IMR-90 (cell line): ENCODE results near the gene TACC2. TPM values are rescaled to one million over a fixed set of nuclear protein-coding genes. Genes with fewer than 3 reads are reported as not detected.

ENCODE experiments used
- ATAC-seq: fragments of 200-7000 bp; cut with Tn5 transposase; 2 replicates; pipeline ENCODE4 v1.9.1; 2020; ENCODE audit warnings: low read depth, mild to moderate bottlenecking, moderate library complexity
- BruUV-seq: library from RNA; stranded (reverse); fragments of 400-500 nt; replicated peaks from 2 replicates; lab custom pipeline; 2021; lab: Mats Ljungman, UMichigan
- CTCF ChIA-PET: fragments of 300-600 bp; formaldehyde crosslinking; extraction: SDS; loops from one replicate; lab custom pipeline; 2021; ENCODE audit warnings: antibody characterized with exemption; lab: Yijun Ruan, JAX
- POLR2A ChIA-PET: fragments of 300-600 bp; sonication (Branson Sonifier 250); formaldehyde crosslinking; loops from one replicate; lab custom pipeline; 2022; ENCODE audit warnings: antibody characterized with exemption; ENCODE audit not compliant: unreplicated experiment; lab: Charles Lee
- DNase-seq: peaks from one replicate; pipeline ENCODE4 v3.0.0; 2013
- H2AFZ ChIP-seq: replicated peaks from 2 replicates; pipeline ENCODE3; 2013; ENCODE audit warnings: low read length, mild to moderate bottlenecking; ENCODE audit not compliant: poor library complexity
- H2AK5ac ChIP-seq: 2 replicates; pipeline ENCODE4 v1.6.1; 2013; ENCODE audit warnings: low read depth, low read length, inconsistent platforms
- H2AK9ac ChIP-seq: replicated peaks from 2 replicates; pipeline ENCODE3; 2013; ENCODE audit warnings: mild to moderate bottlenecking, low read depth, low read length, moderate library complexity; ENCODE audit not compliant: poor library complexity
- H2BK120ac ChIP-seq: 2 replicates; pipeline ENCODE4 v1.6.1; 2013; ENCODE audit warnings: low read depth, low read length, inconsistent platforms
- H2BK15ac ChIP-seq: 3 replicates; pipeline ENCODE4 v1.6.1; 2013; ENCODE audit warnings: low read depth, low read length, inconsistent platforms
- H2BK20ac ChIP-seq: 2 replicates; pipeline ENCODE4 v1.6.1; 2013; ENCODE audit warnings: low read depth, mild to moderate bottlenecking, inconsistent platforms, low read length, moderate library complexity
- H2BK5ac ChIP-seq: 2 replicates; pipeline ENCODE4 v1.6.1; 2013; ENCODE audit warnings: mild to moderate bottlenecking, low read depth, low read length, inconsistent platforms; ENCODE audit not compliant: poor library complexity, severe bottlenecking
- H3K14ac ChIP-seq: replicated peaks from 2 replicates; pipeline ENCODE4 v1.6.1; 2013; ENCODE audit warnings: low read depth, low read length, inconsistent platforms
- H3K18ac ChIP-seq: 2 replicates; pipeline ENCODE4 v1.6.1; 2013; ENCODE audit warnings: low read depth, low read length, control low read depth
- H3K23ac ChIP-seq: 2 replicates; pipeline ENCODE4 v1.6.1; 2013; ENCODE audit warnings: low read depth, low read length, inconsistent platforms
- H3K27ac ChIP-seq: 2 replicates; pipeline ENCODE4 v1.5.1; 2013; ENCODE audit warnings: mild to moderate bottlenecking, control low read depth, low read length; ENCODE audit not compliant: insufficient read depth
- H3K27me3 ChIP-seq: 2 replicates; pipeline ENCODE4 v1.6.1; 2013; ENCODE audit warnings: low read length; ENCODE audit not compliant: control insufficient read depth, insufficient read depth
- H3K36me3 ChIP-seq: 2 replicates; pipeline ENCODE4 v1.6.1; 2013; ENCODE audit warnings: low read length, mixed read lengths; ENCODE audit not compliant: control insufficient read depth, insufficient read depth
- H3K4ac ChIP-seq: 2 replicates; pipeline ENCODE4 v1.6.1; 2013; ENCODE audit warnings: low read depth, low read length, inconsistent platforms
- H3K4me1 ChIP-seq: 2 replicates; pipeline ENCODE4 v1.6.1; 2013; ENCODE audit warnings: low read length, mixed read lengths; ENCODE audit not compliant: control insufficient read depth, insufficient read depth
- H3K4me2 ChIP-seq: 2 replicates; pipeline ENCODE4 v1.6.1; 2013; ENCODE audit warnings: low read depth, mild to moderate bottlenecking, control low read depth, low read length, moderate library complexity
- H3K4me3 ChIP-seq: 2 replicates; pipeline ENCODE4 v1.5.1; 2013; ENCODE audit warnings: low read depth, mild to moderate bottlenecking, control low read depth, low read length, moderate library complexity; ENCODE audit not compliant: insufficient read depth
- H3K56ac ChIP-seq: 2 replicates; pipeline ENCODE4 v1.6.1; 2013; ENCODE audit warnings: low read length, inconsistent platforms; ENCODE audit not compliant: insufficient read depth; ENCODE audit errors: extremely low read depth
- H3K79me1 ChIP-seq, 2 experiments: 2 replicates each; pipeline ENCODE4 v1.6.1; 2013; ENCODE audit warnings: low read length in 2 of 2, inconsistent platforms in 1 of 2, low read depth in 1 of 2
- H3K9ac ChIP-seq: 2 replicates; pipeline ENCODE4 v1.6.1; 2013; ENCODE audit warnings: low read depth, low read length, control low read depth
- H3K9me1 ChIP-seq: 2 replicates; pipeline ENCODE4 v1.6.1; 2013; ENCODE audit warnings: low read length, inconsistent platforms; ENCODE audit not compliant: insufficient read depth
- H3K9me3 ChIP-seq: 2 replicates; pipeline ENCODE4 v1.6.1; 2013; ENCODE audit warnings: low read length; ENCODE audit not compliant: control insufficient read depth, insufficient read depth
- H4K20me1 ChIP-seq: 2 replicates; pipeline ENCODE4 v1.6.1; 2013; ENCODE audit warnings: low read length, inconsistent platforms; ENCODE audit not compliant: insufficient read depth
- H4K5ac ChIP-seq: 2 replicates; pipeline ENCODE4 v1.6.1; 2013; ENCODE audit warnings: mild to moderate bottlenecking, low read depth, low read length, control low read depth
- H4K8ac ChIP-seq, 2 experiments: 2 replicates each; pipeline ENCODE4 v1.6.1; 2013; ENCODE audit warnings: low read depth in 2 of 2, low read length in 2 of 2, control low read depth in 1 of 2, inconsistent platforms in 1 of 2
- H4K91ac ChIP-seq: 2 replicates; pipeline ENCODE4 v1.6.1; 2013; ENCODE audit warnings: low read depth, low read length, inconsistent platforms; ENCODE audit not compliant: insufficient read depth
- BHLHE40 ChIP-seq: fragments of 150-350 bp; IDR thresholded peaks from 2 replicates; pipeline ENCODE4 v1.6.1; 2016; ENCODE audit warnings: mild to moderate bottlenecking, low read depth, low read length
- CEBPB ChIP-seq: IDR thresholded peaks from 2 replicates; pipeline ENCODE4 v1.6.1; 2012; ENCODE audit warnings: low read depth, low read length, improper control_type of control experiment
- CHD1 ChIP-seq: IDR thresholded peaks from 2 replicates; pipeline ENCODE4 v1.6.1; 2012; ENCODE audit warnings: low read depth, low read length, improper control_type of control experiment
- CTCF ChIP-seq: conservative IDR thresholded peaks from 2 replicates; pipeline ENCODE4 v1.5.1; 2012; ENCODE audit warnings: mild to moderate bottlenecking, low read depth, low read length, improper control_type of control experiment
- FOS ChIP-seq: fragments of 150-350 bp; IDR thresholded peaks from 2 replicates; pipeline ENCODE4 v1.6.1; 2016; ENCODE audit warnings: low read depth, low read length
- MAFK ChIP-seq: IDR thresholded peaks from 2 replicates; pipeline ENCODE4 v1.6.1; 2012; ENCODE audit warnings: low read depth, low read length, improper control_type of control experiment
- MAZ ChIP-seq: IDR thresholded peaks from 2 replicates; pipeline ENCODE4 v1.6.1; 2012; ENCODE audit warnings: low read depth, mild to moderate bottlenecking, low read length, improper control_type of control experiment, moderate library complexity, borderline replicate concordance
- MXI1 ChIP-seq: IDR thresholded peaks from 2 replicates; pipeline ENCODE4 v1.6.1; 2012; ENCODE audit warnings: low read depth, mild to moderate bottlenecking, low read length, moderate library complexity, borderline replicate concordance
- NFE2L2 ChIP-seq: fragments of 150-350 bp; IDR thresholded peaks from 2 replicates; pipeline ENCODE4 v1.6.1; 2016; ENCODE audit warnings: low read depth, mild to moderate bottlenecking, low read length
- POLR2A ChIP-seq: IDR thresholded peaks from 2 replicates; pipeline ENCODE4 v1.6.1; 2012; ENCODE audit warnings: mild to moderate bottlenecking, low read depth, low read length
- RAD21 ChIP-seq: IDR thresholded peaks from 2 replicates; pipeline ENCODE4 v1.6.1; 2012; ENCODE audit warnings: low read length, improper control_type of control experiment
- RCOR1 ChIP-seq: IDR thresholded peaks from 2 replicates; pipeline ENCODE4 v1.6.1; 2012; ENCODE audit warnings: mild to moderate bottlenecking, low read length, improper control_type of control experiment; ENCODE audit not compliant: insufficient replicate concordance
- SMC3 ChIP-seq: fragments of 150-350 bp; IDR thresholded peaks from 2 replicates; pipeline ENCODE4 v1.6.1; 2016; ENCODE audit warnings: low read depth, mild to moderate bottlenecking, antibody characterized with exemption, low read length, moderate library complexity
- WGBS, 2 experiments: methylation state at CpG; one replicate each; pipeline versions ENCODE4 v1.1.5 to v1.1.7; 2013; ENCODE audit warnings: missing lambda C conversion rate in 2 of 2; ENCODE audit not compliant: insufficient read length in 1 of 2; ENCODE audit errors: extremely low coverage in 2 of 2; 5-methylcytosine and 5-hydroxymethylcytosine counted together
- dilution Hi-C: fragments of 300-500 bp; cut with HindIII; formaldehyde crosslinking; loops from one replicate; pipeline ENCODE4 v1.14.3; 2018; ENCODE audit warnings: low sequenced_read_pairs; ENCODE audit not compliant: unreplicated experiment
- in situ Hi-C: fragments of 300-500 bp; cut with MboI; formaldehyde crosslinking; loops from 3 replicates; pipeline ENCODE4 v1.14.3; 2019; ENCODE audit warnings: low sequenced_read_pairs, inconsistent platforms, mixed read lengths
- intact Hi-C: fragments of 100-400 bp; cut with micrococcal nuclease; formaldehyde crosslinking; loops from 2 replicates; pipeline ENCODE4 v1.10.0; 2022
- polyA plus RNA-seq, 3 experiments: library from polyadenylated mRNA; depleted of rRNA; stranded (reverse); fragments of >200 nt; gene quantifications; 2 replicates each; pipeline ENCODE4 v1.2.3, GENCODE V29; 2012; ENCODE audit warnings: low replicate concordance in 1 of 3
- total RNA-seq: library from RNA; depleted of rRNA; stranded (reverse); fragments of >200 nt; gene quantifications from 2 replicates; pipeline ENCODE4 v1.2.3, GENCODE V29; 2012
- TF ChIP-seq, protein P1 (sequence below): fragments of 150-350 bp; IDR thresholded peaks from 2 replicates; pipeline ENCODE4 v1.6.1; 2016; ENCODE audit warnings: low read depth, mild to moderate bottlenecking, low read length, moderate library complexity, borderline replicate concordance
- TF ChIP-seq, protein P2 (sequence below): fragments of 150-350 bp; IDR thresholded peaks from 2 replicates; pipeline ENCODE4 v1.6.1; 2017; ENCODE audit warnings: mild to moderate bottlenecking, antibody characterized with exemption, low read length, low read depth

The TACC2 gene
- total and polyA plus RNA-seq, 2 of the 4 experiments (the other 2 are of a cell fraction), result 2.9 to 15.4 TPM

DNA sequence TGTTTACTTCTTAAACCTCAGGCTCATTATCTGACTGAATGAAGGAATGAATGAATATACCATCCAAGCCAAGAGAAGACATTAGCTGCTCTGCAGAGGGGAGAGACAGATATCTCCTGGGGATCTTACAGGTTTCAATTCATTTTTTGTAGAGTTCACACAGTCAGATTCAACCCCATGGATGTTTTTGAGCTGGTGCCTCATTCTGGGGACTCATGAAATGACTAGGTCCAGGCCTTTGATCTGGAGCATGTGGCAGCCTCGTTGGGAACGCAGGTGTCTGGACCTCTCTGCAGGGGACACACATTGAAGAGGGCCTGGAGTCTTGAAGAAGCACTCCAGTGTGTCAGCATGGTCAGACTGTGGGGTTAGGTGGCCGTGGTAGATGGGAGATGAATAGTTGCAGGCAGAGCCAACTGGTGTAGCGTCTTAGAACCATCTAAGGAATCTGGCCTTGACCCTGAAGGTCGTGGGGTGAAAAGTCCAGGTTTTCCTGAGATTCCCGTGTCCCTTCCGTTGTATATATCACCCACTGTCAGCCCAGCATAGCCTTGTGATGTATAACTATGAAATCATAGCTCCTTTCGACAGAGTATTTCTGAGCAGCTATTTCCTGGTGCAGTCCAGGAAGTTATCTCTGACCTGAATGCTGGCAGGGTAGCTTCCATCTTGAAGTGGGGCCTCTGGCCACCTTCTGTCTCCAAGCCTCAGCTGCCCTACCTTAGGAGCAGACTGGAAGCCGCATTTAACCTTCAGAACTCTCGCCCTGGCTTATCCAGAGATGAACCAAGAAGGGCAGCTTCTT is 304.4 kb downstream of the TACC2 start:
- no TSS peak for BruUV-seq
- TF ChIP-seq, protein P1, sequence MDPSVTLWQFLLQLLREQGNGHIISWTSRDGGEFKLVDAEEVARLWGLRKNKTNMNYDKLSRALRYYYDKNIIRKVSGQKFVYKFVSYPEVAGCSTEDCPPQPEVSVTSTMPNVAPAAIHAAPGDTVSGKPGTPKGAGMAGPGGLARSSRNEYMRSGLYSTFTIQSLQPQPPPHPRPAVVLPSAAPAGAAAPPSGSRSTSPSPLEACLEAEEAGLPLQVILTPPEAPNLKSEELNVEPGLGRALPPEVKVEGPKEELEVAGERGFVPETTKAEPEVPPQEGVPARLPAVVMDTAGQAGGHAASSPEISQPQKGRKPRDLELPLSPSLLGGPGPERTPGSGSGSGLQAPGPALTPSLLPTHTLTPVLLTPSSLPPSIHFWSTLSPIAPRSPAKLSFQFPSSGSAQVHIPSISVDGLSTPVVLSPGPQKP, result no peak
- TF ChIP-seq CEBPB (no peak), CTCF (no peak), SMC3 (no peak), RCOR1 (no peak), CHD1 (no peak), NFE2L2 (no peak), MAZ (no peak), MAFK (no peak), RAD21 (no peak), POLR2A (no peak), FOS (no peak), BHLHE40 (no peak), MXI1 (no peak)
- TF ChIP-seq, protein P2, sequence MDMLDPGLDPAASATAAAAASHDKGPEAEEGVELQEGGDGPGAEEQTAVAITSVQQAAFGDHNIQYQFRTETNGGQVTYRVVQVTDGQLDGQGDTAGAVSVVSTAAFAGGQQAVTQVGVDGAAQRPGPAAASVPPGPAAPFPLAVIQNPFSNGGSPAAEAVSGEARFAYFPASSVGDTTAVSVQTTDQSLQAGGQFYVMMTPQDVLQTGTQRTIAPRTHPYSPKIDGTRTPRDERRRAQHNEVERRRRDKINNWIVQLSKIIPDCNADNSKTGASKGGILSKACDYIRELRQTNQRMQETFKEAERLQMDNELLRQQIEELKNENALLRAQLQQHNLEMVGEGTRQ, result no peak

More for the DNA sequence above, 304.4 kb downstream of the TACC2 start:
- no peak overlapping the region for H2AK9ac ChIP-seq
- H3K36me3 ChIP-seq, result no peaks in the 10 kb centered on the region
- H3K9me3 ChIP-seq, result no peaks in the 10 kb centered on the region
- no peak; the same call in 1 of the 2 replicates for ATAC-seq
- no peak overlapping the region for H2AK5ac ChIP-seq
- no peak overlapping the region for H4K8ac ChIP-seq
- intact Hi-C loops (no loop called here), dilution Hi-C loops (no loop called here), in situ Hi-C loops (no loop called here)
- H3K9ac ChIP-seq, result no peak overlapping the region
- H3K79me1 ChIP-seq, result no peaks in the 10 kb centered on the region
- no peak overlapping the region for H2BK120ac ChIP-seq
- CTCF ChIA-PET, result interaction anchor here (0.8 to 0.9 kb wide), 2 partner anchors 9 to 141 kb away, joined by 3 to 4 read pairs; no protein-coding TSS in a partner anchor
- WGBS, 2 experiments, result 52% methylated on average over 3 of the region's 10 CpGs; no CpG with 5 or more reads in 1 of the 2 experiments
- no peak overlapping the region for H2BK5ac ChIP-seq
- H3K4ac ChIP-seq, result no peak overlapping the region
- POLR2A ChIA-PET, result no interaction called here
- H3K23ac ChIP-seq, result no peak overlapping the region
- H3K4me1 ChIP-seq, result no peaks in the 10 kb centered on the region
- no peak overlapping the region for H3K56ac ChIP-seq
- H2BK15ac ChIP-seq, result no peak overlapping the region
- no peak overlapping the region for H3K4me3 ChIP-seq
- no peak overlapping the region for H3K14ac ChIP-seq
- H3K27me3 ChIP-seq, result peaks cover 17% of the 10 kb centered on the region; the same call in 1 of the 2 replicates
- H2BK20ac ChIP-seq, result no peak overlapping the region
- no peak overlapping the region for H3K27ac ChIP-seq
- no peak overlapping the region for H3K4me2 ChIP-seq
- no peak overlapping the region for H2AFZ ChIP-seq
- DNase-seq, result no peak
- H3K9me1 ChIP-seq, result 0 out of 2 replicates have a peak, but pooled peaks cover 2% of the 10 kb centered on the region
- H4K5ac ChIP-seq, result no peak overlapping the region
- no peaks in the 10 kb centered on the region for H4K20me1 ChIP-seq
- no peak overlapping the region for H4K91ac ChIP-seq
- no peak overlapping the region for H3K18ac ChIP-seq
